ENCODE data around the gene ARMC6.

- TF ChIP-seq, protein P1, sequence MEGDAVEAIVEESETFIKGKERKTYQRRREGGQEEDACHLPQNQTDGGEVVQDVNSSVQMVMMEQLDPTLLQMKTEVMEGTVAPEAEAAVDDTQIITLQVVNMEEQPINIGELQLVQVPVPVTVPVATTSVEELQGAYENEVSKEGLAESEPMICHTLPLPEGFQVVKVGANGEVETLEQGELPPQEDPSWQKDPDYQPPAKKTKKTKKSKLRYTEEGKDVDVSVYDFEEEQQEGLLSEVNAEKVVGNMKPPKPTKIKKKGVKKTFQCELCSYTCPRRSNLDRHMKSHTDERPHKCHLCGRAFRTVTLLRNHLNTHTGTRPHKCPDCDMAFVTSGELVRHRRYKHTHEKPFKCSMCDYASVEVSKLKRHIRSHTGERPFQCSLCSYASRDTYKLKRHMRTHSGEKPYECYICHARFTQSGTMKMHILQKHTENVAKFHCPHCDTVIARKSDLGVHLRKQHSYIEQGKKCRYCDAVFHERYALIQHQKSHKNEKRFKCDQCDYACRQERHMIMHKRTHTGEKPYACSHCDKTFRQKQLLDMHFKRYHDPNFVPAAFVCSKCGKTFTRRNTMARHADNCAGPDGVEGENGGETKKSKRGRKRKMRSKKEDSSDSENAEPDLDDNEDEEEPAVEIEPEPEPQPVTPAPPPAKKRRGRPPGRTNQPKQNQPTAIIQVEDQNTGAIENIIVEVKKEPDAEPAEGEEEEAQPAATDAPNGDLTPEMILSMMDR (IDR thresholded peaks at IDR 0.05; ENCODE audit: borderline replicate concordance, extremely low read depth, low read length, poor library complexity, severe bottlenecking), result no peak
- TF ChIP-seq EZH2 (IDR thresholded peaks at IDR 0.05; ENCODE audit: borderline replicate concordance, low read depth, low read length, severe bottlenecking), result no peak
Measured at GRCh38 chr19:19027228-19027627, 6.2 kb upstream of the ARMC6 start.

Data from DND-41 (cell line).